OCI-LY3 (cell line): ENCODE data around the gene WHRN.

Experiments
- H2AFZ ChIP-seq: fragments of 200-600, 300-600 bp; shearing (Covaris generic); 2 replicates; pipeline ENCODE4 v1.6.0; 2014; ENCODE audit warnings: antibody characterized with exemption, low read depth, low read length
- H3K27ac ChIP-seq: fragments of 200-600, 300-600 bp; sonication (generic); 2 replicates; pipeline ENCODE4 v1.5.1; 2014; ENCODE audit warnings: mild to moderate bottlenecking, low read length, moderate library complexity, mixed read lengths
- H3K27me3 ChIP-seq: fragments of 200-600, 300-600 bp; sonication (generic); 2 replicates; pipeline ENCODE4 v1.6.1; 2014; ENCODE audit warnings: low read depth, low read length, mixed read lengths
- H3K36me3 ChIP-seq: fragments of 200-600, 300-600 bp; sonication (generic); replicated peaks from 2 replicates; pipeline ENCODE3; 2014; ENCODE audit warnings: low read depth, low read length, mixed read lengths
- H3K4me1 ChIP-seq: fragments of 300-600, 200-600 bp; sonication (generic); 2 replicates; pipeline ENCODE4 v1.6.1; 2014; ENCODE audit warnings: low read length, mixed read lengths
- H3K4me2 ChIP-seq: fragments of 200-600, 300-600 bp; sonication (generic); 2 replicates; pipeline ENCODE4 v1.6.1; 2014; ENCODE audit warnings: low read length, mixed read lengths
- H3K4me3 ChIP-seq: fragments of 300-600, 200-600 bp; sonication (generic); 2 replicates; pipeline ENCODE4 v1.5.1; 2014; ENCODE audit warnings: antibody characterized with exemption, mild to moderate bottlenecking, low read length, moderate library complexity
- H3K79me2 ChIP-seq: fragments of 300-600, 200-600 bp; shearing (Covaris generic); 2 replicates; pipeline ENCODE4 v1.6.1; 2014; ENCODE audit warnings: mild to moderate bottlenecking, low read length, mixed read lengths
- H3K9ac ChIP-seq: fragments of 300-600, 200-600 bp; shearing (Covaris generic); 2 replicates; pipeline ENCODE4 v1.6.0; 2014; ENCODE audit warnings: mild to moderate bottlenecking, low read length, moderate library complexity
- H3K9me3 ChIP-seq: fragments of 200-600, 300-600 bp; shearing (Covaris generic); 2 replicates; pipeline ENCODE4 v1.6.1; 2014; ENCODE audit warnings: low read length, mixed read lengths; ENCODE audit not compliant: insufficient read depth
- H4K20me1 ChIP-seq: fragments of 200-600, 300-600 bp; sonication (generic); 2 replicates; pipeline ENCODE4 v1.6.1; 2016; ENCODE audit warnings: low read length, mixed read lengths; ENCODE audit not compliant: insufficient read depth
- CTCF ChIP-seq: fragments of 200-600, 300-600 bp; sonication (generic); IDR thresholded peaks from 2 replicates; pipeline ENCODE4 v1.5.1; 2014; ENCODE audit warnings: antibody characterized with exemption, low read length, low read depth
- EZH2phosphoT487 ChIP-seq: fragments of 200-600 bp; shearing (Covaris generic); IDR thresholded peaks from 2 replicates; pipeline ENCODE4 v1.6.1; 2018; ENCODE audit warnings: antibody characterized with exemption, mixed run types, low read depth

Gene WHRN

GRCh38 chr9:114481789-114482188 lies 23.5 kb downstream of the WHRN start:
- no peak overlapping the region for H2AFZ ChIP-seq
- H3K4me1 ChIP-seq, result peaks cover 41% of the 10 kb centered on the region
- H3K9me3 ChIP-seq, result no peaks in the 10 kb centered on the region
- no peaks in the 10 kb centered on the region for H3K27me3 ChIP-seq
- no peak overlapping the region for H3K4me3 ChIP-seq
- TF ChIP-seq EZH2phosphoT487, result no peak
- no peak for TF ChIP-seq CTCF
- H3K4me2 ChIP-seq, result no peak overlapping the region
- H3K36me3 ChIP-seq, result peaks cover 13% of the 10 kb centered on the region
- H3K79me2 ChIP-seq, result peaks cover 24% of the 10 kb centered on the region
- no peak overlapping the region for H3K9ac ChIP-seq
- H4K20me1 ChIP-seq, result no peaks in the 10 kb centered on the region
- no peak overlapping the region for H3K27ac ChIP-seq

GRCh38 chr9:114480746-114481435 lies 24.4 kb downstream of the WHRN start:
- Histone ChIP-seq H3K9me3 (no peaks in the 10 kb centered on the region), H3K36me3 (peaks cover 20% of the 10 kb centered on the region), H3K79me2 (peaks cover 16% of the 10 kb centered on the region), H2AFZ (no peak overlapping the region), H3K9ac (no peak overlapping the region), H3K4me3 (no peak overlapping the region), H4K20me1 (no peaks in the 10 kb centered on the region), H3K4me1 (peaks cover 40% of the 10 kb centered on the region), H3K27me3 (no peaks in the 10 kb centered on the region), H3K27ac (no peak overlapping the region), H3K4me2 (no peak overlapping the region)
- TF ChIP-seq EZH2phosphoT487 (no peak), CTCF (no peak)

- Histone ChIP-seq H3K79me2 (peaks cover 15% of the 10 kb centered on the region; the same call in 1 of the 2 replicates), H3K4me2 (no peak overlapping the region), H3K4me1 (peaks cover 20% of the 10 kb centered on the region), H3K4me3 (no peak overlapping the region), H3K9ac (no peak overlapping the region), H3K9me3 (no peaks in the 10 kb centered on the region), H3K36me3 (peaks cover 20% of the 10 kb centered on the region), H2AFZ (no peak overlapping the region), H4K20me1 (no peaks in the 10 kb centered on the region), H3K27me3 (no peaks in the 10 kb centered on the region), H3K27ac (no peak overlapping the region)
- TF ChIP-seq CTCF (no peak), EZH2phosphoT487 (no peak)
These were observed 26.4 kb downstream of the WHRN start for GRCh38 chr9:114478871-114479270.

- Histone ChIP-seq H3K36me3 (peaks cover 20% of the 10 kb centered on the region), H3K27ac (no peak overlapping the region), H2AFZ (no peak overlapping the region), H3K9me3 (no peaks in the 10 kb centered on the region), H4K20me1 (no peaks in the 10 kb centered on the region), H3K27me3 (no peaks in the 10 kb centered on the region), H3K4me3 (no peak overlapping the region), H3K79me2 (peaks cover 15% of the 10 kb centered on the region; the same call in 1 of the 2 replicates), H3K4me1 (peaks cover 16% of the 10 kb centered on the region), H3K9ac (no peak overlapping the region), H3K4me2 (no peak overlapping the region)
- TF ChIP-seq EZH2phosphoT487 (no peak), CTCF (no peak)
These were observed 26.8 kb downstream of the WHRN start for GRCh38 chr9:114478459-114478858.
